HG03097 (cell line): ENCODE data around the gene RAC3.

Source experiments
- ATAC-seq: cut with Tn5 transposase; IDR thresholded peaks from one replicate; pipeline ENCODE4 v1.9.1; 2021; ENCODE audit not compliant: unreplicated experiment, low FRiP score

The RAC3 gene

DNA sequence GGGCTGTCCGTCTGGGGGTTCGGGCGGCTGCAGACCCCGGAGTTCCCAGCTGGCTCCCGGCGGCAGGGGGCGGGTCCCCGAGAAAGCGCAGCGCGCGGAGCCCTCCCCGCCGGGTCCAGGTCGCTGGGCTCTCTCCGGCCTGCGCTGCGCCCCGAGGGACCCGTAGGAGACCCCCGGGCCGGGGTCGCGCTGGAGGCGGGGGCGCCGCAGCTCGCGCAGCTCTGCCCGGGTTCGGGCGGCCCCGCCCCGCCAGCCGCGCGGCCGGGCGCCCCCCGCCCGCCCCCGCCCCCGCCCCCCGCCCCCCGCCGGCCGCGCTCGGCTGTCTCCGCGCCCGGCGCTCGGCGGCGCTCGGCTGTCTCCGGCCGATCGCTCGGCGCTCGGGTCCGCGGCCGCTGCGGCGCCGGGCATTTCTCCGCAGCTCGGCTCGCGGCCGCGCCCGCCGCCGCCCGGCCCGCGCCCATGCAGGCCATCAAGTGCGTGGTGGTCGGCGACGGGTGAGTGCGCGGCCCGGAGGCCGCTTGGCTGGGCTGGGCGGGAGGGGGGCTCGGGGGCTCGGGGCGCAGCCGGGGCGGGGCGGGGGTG, at the start of gene RAC3:
Gene RAC3, plus strand, starts transcription at position 376 of the 582 bp plus-strand sequence. Its CDS starts 84 bp downstream, at position 460.
- no peak for ATAC-seq

- no peak for ATAC-seq
These were observed 48.4 kb upstream of the RAC3 start for GRCh38 chr17:81983011-81983638.

- no peak for ATAC-seq
These were observed 47.7 kb upstream of the RAC3 start for GRCh38 chr17:81983639-81984373.

DNA sequence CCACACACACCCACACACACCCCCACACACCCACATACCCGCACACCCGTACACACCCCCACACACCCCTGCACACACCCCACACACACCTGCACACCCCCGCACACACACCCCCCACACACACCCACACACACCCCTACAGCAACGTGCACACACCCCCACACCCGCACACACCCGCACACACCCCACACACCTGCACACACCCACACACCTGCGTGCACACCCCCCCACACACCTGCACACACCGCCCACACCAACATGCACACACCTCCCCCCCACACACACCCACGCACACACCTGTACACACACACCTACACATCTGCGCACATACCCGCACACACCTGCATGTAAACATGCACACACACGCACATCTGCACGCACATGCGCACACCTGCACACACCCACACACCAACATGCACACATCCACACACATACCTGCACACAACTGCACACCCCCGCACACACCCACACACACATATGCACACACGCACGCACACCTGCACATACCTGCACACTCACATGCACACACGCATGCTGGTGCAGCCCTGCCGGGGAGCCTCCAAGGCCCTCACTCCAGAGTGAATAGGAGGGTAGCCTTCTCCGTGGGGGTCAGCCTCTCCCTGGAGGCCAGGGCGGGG, 46.6 kb upstream of the RAC3 start:
- no peak for ATAC-seq

DNA sequence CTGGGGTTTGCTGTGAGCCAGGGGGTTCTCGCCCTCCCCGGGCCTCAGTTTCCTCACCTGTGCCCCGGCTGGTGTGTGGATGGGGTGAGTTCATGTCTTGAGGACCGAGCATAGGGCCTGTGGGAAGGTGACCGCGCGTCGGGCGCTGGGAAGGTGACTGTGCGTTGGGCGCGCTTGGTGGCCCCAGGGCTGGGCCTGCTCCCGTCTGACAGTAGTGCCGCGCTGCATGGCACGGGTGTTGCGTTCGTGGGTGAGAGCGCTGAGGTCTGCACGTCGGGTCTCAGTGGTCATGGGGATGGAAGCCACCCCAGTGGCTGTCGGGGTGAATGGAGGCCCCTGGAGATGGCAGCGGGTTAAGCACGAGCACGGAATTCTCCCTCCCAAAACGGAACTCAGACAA, 44.9 kb upstream of the RAC3 start:
- no peak for ATAC-seq

DNA sequence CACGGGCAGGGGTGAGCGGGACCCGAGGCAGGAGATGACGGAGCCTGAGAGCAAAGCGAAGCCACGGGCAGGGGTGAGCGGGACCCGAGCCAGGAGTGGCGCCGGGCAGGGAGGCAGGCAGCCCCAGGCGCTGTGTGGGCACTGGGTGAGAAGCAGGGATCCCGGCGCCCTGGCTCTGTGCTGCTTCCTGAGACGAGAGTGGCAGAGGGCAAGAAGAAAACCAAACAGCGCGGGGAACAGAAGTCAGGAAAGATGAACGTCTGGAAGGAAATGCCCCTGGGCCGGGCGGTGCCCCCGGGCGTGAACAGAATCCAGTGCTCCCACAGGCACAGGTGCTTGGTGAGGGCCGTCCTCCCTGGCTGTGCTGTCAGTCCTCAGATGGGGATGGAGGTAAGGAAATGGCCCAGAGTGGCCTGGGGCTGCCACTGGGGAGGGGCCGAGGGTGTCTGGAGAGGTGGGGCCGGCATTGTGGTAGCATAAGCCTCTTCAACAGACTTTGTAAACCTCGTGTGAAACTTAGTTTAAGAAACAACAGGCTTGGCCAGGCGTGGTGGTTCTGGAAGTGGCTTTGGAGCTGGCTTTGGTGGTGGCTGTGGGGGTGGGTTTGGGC, 44.2 kb upstream of the RAC3 start:
- ATAC-seq = no peak

DNA sequence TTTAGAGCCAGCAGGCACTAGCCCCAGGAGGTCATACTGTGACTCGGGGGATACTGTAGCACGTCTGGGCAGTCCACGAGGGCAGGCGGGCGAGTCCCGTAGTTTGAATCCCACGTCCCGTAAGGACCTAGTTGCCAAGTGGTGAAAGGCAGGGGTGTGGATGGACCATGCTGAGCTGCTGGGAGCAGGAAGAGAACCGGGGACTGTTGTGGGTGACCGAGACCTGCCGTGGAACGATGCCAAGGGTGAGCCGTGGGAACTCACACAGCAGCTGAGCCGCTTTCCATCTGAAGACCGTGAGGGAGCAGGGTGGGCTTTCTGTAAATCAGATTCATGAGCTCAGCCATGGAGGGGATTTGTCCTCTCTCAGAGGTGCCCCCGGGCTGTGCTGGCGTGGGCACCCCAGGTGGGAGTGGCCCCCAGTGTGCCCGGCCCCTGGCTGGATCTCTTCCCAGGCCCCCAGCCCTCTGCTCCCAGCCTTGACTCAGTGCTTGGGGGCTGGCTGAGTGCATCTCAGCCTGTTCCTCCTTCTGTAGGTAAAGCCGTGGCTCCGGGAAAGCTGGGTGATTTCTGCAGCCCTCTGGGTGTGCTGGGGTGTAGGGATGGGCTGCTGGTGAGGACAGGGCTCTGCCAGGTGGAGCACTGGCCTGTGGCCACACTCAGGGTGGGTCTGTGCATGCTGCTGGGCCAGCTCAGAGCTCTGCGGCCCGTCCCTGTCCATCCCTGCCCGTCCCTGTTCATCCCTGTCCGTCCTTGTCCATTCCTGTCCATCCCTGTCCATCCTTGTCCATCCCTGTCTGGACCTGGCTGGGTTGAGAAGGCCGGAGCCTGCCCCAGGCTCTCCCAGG, 40.4 kb upstream of the RAC3 start:
- no peak for ATAC-seq

DNA sequence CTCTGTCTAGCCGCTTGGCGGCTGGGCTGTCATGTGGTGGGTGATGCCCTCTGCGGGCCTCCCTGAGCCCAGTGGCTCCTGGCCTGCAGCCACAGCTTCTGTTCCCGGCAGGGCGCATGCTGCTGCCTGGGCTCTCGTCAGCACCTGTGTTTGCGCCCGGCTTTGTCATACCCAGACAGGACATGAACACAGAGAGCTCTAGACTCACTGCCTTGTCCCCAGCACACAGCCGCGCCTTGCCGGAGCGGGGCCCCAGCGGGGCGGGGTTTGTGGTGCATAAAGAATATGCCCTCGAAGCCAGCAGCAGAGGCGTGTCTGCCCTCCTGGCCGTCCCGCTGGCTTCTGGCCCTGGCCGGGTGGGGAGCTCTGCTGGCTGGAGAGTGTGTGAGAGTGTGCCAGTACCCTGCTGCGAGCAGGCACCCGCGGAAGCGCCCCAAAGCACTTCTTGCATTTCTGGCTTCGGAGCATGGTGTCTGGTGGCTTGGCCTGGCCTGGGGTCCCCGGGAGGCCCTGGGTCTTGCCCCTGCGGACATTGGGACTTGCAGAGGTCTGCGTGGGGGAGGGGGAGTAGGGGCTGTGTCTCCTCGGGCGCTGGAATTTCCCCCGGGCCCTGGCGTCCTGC, 39.7 kb upstream of the RAC3 start:
- no peak for ATAC-seq

DNA sequence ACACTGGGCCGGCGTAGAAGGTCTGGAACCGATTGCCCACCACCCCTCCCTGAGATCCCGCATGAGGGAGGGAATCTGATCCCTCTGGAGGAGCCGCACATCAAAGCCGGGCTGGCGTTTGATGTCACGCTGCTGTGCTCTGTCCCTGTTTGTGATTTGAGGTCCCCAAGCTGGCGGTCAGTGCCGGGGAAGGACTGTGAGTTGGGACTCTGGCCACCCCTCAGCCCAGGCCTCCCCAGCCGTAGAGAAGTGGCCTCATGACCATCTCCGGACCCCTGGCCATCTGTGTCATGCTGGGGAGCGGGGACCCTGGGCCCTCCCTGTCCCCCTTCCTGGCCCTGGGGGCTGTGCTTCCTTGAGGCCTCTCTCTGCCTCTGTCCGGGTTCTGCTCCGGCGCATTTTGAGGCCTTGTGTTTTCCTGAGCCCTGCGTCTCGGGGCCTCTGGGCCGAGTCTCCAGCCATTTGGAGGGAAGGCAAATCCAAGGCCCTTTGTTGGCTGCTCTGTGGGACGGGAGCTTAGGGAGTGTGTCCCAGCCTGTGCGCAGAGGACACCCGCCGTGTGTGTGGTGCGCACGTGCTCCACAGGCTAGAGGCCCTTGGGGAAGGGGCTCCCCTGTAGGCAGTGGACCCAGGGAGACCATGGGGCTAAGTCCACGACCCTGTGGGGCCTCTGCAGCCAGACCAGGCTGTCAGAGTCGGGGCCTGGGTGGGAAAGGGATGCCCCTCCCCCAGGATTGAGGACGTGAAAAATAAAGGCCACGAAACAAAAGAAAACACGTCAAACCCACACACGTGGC, 39.0 kb upstream of the RAC3 start:
- no peak for ATAC-seq

DNA sequence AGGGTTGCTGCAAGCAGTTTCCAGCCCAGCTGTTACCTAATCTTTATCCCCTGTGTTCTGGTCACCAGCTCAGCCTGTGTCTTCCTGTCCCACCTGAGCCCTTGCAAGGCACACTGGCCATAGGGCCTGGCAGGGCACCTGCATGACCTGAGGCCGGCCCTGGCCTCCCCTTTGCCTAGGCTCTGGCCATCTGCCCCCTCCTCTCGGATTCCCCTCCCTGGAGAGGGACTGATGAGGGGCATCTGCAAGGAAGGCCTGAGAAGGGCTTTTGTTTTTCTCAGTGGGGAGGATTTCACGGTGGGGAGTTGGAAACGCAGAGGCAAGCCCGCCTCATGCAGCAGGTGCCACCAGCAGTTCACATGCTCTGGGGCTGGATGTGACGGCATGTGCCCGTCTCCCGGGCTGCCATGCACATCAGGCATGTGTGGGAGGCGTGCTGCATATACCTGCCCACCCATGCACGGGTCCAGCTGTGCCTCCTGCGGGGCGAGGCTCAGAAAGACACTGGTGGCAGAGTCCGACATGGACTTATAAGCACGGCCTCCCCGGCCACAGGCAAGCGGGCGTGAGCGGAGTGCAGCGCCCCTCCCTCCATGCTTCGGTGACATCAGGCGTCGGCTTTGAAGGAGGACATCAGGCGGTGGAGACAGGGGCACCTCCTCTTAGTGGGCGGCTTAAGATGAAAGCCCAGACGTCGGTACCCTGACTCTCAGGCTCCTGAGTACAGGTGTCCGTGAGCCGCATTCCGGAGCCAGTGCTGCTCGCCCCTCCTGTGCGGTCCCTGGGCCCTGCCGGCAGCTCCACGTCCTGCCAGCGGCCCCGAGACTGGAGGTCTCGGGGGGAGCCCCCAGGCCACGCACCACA, 37.5 kb upstream of the RAC3 start:
- ATAC-seq = no peak

- no peak for ATAC-seq
These were observed 36.6 kb upstream of the RAC3 start for GRCh38 chr17:81994593-81995462.

DNA sequence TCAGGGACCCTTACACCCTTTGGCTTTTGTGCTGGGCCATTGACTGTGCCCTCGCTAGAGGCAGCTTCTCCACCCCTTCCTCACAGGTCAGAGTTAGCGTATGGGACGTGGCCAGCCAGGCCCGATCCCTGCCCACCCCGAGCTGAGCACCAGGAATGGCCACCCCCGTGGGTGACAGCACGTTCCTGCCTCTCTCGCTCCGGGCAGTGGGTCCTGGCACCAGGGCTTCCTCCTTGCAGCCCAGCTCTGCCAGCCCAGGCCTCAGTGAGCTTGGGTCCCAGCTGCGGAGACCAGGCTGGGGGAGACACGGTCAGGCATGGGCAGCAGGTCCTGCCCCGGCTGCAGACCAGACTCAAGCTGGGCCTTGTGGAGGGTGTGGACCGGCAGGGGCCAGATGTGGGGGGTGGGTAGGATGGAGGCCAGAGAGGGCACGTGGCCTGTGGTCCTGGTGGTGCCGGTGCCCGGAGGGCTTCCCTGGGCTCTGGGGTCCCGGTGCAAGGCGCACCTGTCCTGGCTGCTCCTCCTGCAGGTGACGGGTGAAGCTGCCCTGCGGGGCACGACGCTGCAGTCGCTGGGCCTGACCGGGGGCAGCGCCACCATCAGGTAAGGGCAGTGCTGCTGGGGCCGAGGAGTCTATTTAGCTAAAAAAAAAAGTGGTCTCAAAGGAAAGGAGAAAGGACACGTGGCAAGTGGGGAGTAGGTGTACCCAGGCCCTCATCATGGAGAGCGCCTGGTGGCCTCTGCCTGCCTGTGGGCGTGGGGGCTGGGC, 35.8 kb upstream of the RAC3 start:
- no peak for ATAC-seq

DNA sequence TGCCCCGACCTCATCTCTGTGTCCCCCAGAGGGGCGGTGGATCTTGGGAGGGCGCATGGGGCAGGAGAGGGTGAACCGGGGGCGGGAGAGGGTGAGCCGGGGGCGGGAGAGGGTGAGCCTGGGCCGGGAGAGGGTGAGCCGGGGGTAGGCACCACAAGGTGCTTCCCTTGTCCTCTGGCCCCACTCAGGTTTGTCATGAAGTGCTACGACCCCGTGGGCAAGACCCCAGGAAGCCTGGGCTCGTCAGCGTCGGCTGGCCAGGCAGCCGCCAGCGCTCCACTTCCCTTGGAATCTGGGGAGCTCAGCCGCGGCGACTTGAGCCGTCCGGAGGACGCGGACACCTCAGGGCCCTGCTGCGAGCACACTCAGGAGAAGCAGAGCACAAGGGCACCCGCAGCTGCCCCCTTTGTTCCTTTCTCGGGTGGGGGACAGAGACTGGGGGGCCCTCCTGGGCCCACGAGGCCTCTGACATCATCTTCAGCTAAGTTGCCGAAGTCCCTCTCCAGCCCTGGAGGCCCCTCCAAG, 35.2 kb upstream of the RAC3 start:
- no peak for ATAC-seq

GRCh38 chr17:81996757-81997441, 34.6 kb upstream of the RAC3 start:
- ATAC-seq = no peak

DNA sequence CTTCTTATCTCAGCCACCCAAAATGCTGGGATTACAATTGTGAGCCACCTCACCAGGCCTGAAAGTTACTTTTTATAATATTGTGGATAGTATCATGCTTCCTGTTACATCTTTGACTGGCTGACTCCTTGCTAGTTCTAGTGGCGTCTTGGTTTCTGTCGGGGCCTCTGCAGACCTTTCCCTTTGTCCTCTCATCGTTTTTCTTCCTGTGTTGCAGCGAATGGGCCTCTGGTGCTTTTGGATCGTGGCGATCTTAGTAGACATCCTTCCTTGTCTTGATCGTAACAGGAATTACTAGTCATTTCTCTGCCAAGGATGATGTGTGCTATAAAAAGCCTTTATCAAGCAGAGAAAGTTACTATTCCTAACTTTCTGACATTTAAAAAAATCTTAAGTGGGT, 33.3 kb upstream of the RAC3 start:
- no peak for ATAC-seq
